Ovary (tissue), 3 donors: Measurements from ENCODE around the gene CDO1.

Source experiments
- POLR2A ChIP-seq: fragments of 450-650 bp; IDR thresholded peaks from one replicate; pipeline ENCODE4 v1.6.1; 2017; ENCODE audit warnings: antibody characterized with exemption, mild to moderate bottlenecking, moderate library complexity
- TF ChIP-seq, protein P1 (sequence below), 3 donors: fragments of 450-650 bp in 2 of 3; fragments of 200-600 bp in 1 of 3; IDR thresholded peaks; one replicate each; pipeline versions ENCODE4 v1.5.1 to v1.8.0; 2016 to 2022; ENCODE audit warnings: antibody characterized with exemption in 3 of 3, mild to moderate bottlenecking in 1 of 3
- donor health status: DM: no; HTN: no; CAD: no.

DNA sequence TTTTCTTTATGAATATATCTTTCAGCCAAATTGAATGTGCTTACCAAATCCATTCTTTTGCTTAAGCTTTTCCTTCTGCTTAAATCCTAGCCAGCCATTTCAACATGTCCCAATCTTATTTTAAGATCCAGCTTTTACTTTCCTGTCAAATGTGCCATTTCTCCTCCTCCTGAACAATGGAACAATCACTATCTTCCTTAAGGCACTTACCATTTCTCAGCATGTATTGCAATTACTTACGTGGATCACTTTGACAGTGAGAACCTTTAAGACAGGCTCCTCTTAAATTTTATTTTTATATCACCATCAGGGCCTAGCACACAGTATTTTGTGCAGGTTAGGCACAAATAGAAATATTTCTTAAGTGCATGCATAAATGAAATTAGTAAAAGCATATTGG is 4.4 kb upstream of the CDO1 start:
- TF ChIP-seq, protein P1, sequence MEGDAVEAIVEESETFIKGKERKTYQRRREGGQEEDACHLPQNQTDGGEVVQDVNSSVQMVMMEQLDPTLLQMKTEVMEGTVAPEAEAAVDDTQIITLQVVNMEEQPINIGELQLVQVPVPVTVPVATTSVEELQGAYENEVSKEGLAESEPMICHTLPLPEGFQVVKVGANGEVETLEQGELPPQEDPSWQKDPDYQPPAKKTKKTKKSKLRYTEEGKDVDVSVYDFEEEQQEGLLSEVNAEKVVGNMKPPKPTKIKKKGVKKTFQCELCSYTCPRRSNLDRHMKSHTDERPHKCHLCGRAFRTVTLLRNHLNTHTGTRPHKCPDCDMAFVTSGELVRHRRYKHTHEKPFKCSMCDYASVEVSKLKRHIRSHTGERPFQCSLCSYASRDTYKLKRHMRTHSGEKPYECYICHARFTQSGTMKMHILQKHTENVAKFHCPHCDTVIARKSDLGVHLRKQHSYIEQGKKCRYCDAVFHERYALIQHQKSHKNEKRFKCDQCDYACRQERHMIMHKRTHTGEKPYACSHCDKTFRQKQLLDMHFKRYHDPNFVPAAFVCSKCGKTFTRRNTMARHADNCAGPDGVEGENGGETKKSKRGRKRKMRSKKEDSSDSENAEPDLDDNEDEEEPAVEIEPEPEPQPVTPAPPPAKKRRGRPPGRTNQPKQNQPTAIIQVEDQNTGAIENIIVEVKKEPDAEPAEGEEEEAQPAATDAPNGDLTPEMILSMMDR (IDR thresholded peaks at IDR 0.05) = no peak
- no peak for TF ChIP-seq POLR2A
